GM19395 (cell line): ENCODE data around the gene RIPOR2.

Experiments
- ATAC-seq: cut with Tn5 transposase; IDR thresholded peaks from one replicate; pipeline ENCODE4 v1.9.1; 2021; ENCODE audit warnings: mild to moderate bottlenecking, moderate library complexity; ENCODE audit not compliant: unreplicated experiment

Gene RIPOR2, protein sequence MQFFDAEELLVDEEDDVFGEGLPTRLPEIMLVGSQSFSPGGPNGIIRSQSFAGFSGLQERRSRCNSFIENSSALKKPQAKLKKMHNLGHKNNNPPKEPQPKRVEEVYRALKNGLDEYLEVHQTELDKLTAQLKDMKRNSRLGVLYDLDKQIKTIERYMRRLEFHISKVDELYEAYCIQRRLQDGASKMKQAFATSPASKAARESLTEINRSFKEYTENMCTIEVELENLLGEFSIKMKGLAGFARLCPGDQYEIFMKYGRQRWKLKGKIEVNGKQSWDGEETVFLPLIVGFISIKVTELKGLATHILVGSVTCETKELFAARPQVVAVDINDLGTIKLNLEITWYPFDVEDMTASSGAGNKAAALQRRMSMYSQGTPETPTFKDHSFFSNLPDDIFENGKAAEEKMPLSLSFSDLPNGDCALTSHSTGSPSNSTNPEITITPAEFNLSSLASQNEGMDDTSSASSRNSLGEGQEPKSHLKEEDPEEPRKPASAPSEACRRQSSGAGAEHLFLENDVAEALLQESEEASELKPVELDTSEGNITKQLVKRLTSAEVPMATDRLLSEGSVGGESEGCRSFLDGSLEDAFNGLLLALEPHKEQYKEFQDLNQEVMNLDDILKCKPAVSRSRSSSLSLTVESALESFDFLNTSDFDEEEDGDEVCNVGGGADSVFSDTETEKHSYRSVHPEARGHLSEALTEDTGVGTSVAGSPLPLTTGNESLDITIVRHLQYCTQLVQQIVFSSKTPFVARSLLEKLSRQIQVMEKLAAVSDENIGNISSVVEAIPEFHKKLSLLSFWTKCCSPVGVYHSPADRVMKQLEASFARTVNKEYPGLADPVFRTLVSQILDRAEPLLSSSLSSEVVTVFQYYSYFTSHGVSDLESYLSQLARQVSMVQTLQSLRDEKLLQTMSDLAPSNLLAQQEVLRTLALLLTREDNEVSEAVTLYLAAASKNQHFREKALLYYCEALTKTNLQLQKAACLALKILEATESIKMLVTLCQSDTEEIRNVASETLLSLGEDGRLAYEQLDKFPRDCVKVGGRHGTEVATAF

DNA sequence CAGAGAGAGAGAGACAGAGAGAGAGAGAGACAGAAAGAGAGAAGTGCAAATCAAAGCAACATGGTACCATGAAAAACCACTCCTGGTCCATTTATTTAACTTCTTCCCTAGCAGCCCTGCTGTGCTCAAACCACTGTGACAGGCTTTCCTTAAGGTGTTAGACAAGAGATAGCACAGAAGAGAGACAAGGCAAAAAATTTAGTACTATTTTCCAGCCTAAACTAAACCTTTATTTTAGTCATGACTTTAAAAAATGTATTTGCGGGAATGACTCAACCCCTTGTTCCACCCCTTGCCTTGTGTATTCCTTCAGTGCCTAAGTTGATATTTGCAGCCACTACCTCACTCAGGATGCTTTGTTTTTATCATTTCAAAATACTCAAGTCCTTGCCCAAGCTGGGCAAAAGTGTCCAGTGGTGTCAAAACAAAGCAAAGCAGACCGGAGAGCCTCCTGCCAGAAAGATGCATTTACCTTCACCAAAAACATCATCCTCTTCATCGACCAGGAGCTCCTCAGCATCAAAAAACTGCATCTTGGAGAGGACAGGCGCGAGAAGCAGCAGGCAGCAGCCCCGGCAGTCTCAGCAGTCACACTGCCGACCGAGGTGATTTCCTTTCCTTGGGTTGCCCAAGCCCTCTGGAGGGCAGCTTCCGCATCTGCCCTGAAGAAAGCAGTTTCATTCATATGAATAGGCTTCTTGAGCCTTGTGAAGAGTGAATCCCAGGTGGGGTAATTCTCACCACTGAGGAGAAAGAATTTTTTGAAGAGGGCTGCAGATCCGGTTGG lies at the start of gene RIPOR2:
TSS of gene RIPOR2 (minus strand) at position 595 of the 787 bp plus-strand sequence. CDS start at position 533, 62 bp downstream.
- ATAC-seq, result peak; percentile 31

DNA sequence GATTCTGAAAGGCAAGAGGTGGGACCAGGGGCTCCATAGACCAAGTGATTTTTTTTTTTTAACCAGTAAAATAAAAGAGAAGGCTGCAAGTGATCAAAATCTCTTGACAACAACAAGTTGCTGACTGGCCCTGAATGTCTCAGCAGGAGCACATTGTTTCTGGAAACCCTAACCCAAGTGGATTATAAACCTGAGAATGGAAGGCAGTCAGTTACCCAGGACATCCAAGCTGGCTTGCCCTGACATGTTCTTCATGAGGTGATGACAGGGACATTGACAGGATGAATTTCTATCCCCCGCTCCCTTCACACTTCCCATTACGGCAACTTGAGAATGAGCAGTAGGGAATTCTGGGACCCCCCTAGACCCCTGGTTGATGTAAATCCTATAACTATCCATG lies 49.6 kb upstream of the RIPOR2 start:
- no peak for ATAC-seq

DNA sequence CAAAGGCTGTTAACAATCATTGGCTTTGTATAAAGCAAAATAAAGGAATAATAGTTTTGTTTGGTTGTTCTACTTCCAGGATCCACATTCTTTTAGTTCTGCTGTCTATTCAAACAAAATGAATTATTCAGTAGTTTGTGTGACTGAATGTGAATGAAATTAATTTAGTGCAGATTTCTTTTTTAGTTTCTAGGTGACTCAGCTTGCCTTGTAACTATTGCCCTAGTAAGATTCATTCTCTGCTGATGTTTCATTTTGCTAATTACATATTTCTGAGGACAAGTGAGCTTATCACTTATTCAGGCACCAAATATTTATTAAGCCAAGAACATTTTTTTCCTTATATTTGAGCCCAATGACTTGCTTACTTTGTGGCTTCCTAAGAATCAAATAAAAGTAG lies 46.5 kb upstream of the RIPOR2 start:
- no peak for ATAC-seq

DNA sequence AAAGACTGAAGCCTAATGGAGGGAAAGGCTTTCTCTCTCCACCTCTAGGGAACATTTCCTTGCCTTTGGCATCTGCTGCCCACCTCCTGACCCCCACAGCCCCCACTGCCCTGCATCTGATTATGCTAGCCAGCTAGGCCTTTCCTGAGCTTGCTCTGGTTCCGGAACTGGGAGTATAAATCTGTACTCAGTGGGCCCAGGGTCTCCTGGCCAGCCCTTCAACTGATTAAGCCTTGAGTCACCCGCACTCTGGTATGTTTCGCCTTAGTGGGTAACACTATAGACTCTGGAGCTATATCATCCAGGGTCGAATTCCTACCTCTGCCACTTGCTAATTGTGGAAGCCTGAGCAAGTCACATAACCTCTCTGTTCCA lies 45.6 kb upstream of the RIPOR2 start:
- no peak for ATAC-seq

DNA sequence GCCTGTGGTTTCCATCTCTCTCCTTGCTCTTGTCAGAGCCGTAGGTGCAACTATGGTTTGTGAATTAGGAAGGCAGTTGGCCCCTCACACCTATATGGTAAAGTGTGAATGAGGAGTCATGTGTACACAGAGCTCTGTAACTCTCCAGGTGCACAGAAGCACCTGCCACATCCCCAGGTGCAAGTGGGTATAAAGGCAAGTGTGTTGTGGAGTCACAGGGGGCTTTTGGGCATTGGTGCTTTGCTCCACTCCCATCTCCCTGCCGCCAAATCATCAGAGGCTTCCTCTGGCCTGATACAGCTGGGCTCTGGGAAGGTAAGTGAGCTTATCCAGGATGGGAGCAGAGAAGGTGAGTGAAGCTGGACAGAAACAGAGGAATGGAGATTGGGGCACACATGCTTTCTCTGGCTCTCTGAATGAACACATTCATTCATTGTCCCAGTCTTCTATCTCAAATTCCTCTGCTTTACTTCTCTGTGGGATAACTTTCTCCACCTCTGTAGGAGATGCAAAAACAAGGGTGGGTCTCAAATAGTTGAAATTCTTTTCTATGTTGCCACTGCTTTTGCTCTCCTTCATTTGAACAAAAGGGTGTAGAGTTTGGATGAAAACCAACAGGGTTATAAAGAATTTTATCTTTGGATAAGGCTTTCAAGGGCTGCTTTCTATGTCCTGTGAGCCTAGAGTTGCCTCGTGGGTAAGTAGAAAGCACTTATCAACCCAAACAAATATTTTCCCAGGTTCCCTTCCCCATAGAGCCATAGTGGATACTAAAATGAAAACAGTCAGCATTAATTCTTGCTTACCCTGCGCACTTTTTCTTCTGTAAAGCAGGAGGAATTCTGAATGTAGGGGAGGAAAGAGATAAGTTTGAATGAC lies 45.0 kb upstream of the RIPOR2 start:
- ATAC-seq, result no peak

DNA sequence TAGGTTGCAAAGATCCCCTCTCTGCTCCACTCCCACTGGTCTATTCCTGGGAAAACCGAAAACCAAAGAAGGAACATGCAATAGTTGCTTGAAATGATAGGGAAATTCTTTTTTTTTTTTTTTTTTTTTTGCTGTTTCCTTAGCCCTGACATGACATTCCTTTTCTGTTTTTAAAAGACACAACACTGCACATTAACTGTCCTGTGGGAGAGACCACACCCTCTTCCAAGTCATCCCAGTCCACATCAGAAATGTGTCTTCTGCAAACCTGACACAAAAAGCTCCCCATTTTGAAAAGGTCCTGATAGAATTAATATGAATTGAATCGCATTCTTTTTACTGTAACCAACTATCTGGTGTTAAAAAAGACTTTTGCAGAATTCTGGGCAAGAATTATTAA lies 43.4 kb upstream of the RIPOR2 start:
- ATAC-seq, result no peak

DNA sequence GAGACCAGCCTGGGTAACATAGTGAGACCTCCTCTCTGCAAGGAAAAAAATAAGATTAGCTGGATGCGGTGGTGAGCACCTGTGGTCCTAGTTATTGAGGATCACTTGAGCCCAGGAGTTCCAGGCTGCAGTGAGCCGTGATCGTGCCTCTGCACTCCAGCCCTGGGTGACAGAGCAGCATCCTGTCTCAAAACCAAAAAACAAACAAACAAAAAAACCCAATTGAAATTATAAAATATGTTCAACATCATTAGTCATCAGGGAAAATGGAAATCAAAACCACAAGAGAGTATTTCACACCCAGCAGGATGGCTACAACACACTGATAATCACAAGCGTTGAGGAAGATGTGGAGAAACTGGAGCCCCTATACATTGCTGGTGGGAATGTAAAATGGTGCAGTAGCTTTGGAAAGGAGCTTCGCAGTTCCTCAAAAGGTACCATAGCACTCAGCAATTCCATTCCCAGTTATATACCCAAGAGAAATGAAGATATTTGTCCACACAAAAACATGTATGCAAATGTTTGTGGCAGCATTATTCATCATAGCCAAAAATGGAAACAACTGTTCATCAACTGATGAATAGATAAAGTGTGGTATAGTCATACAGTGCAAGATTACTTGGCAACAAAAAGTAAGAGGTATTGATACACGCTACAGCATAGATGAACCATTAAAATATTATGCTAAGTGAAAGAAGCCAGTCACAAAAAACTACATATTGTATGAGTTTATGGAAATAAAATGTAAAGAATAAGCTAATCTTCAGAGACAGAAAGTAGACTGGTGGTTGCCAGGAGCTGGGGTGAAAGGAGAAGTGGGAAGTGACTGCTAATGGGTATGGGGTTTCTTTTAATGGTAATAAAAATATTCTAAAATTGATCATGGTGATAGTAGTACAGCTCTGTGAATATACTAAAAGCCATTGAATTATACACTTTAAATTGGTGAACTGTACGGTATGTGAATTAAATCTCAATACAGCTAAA lies 38.7 kb upstream of the RIPOR2 start:
- peak; percentile 81 for ATAC-seq

DNA sequence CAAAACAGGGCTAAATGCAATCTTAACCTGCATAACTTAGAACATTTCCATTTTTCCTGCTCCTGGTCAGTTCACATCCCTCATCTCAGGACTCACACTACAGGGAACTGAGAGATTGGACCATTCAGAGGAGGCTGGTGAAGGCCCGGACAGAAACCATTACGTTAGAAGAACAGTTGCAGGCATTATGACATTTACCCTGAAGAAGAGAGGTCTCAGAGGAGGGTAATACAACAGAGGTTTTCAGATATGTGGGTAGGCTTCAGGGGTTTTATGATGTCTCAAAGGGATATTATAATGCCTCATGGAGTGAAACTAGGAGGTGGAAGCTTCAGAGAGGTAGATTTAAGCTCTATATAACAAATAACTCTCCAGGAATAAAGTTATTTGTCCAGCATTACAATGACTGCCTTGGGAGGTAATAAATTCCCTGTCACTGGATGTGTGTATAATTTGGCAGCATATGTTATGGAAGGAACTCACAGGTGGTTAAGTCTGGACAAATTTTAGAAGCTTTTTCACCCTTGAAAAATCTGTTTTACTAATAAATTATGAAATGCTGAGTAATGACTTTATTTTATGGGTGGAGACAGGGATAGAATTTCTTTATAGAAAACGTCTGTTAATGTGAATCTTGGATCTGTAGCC lies 36.7 kb upstream of the RIPOR2 start:
- no peak for ATAC-seq

DNA sequence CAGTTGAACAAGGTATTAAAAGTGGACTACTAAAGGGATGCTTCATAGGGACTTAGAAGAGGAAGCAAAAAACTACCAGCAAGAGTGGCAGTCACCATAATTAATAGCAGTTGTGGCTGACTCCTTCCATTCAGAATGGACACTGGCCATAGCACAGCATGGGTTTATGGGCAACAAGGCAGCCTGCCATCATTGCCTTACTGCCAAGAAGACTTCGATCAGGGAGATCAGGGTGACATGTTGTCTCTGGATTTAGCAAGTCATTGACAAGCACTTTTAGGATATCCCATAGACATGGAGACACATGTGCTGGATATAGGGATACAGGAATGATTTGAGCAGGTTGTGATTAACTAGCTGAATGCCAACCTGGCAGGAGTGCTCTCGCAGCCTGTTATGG lies 35.3 kb upstream of the RIPOR2 start:
- ATAC-seq, result no peak

DNA sequence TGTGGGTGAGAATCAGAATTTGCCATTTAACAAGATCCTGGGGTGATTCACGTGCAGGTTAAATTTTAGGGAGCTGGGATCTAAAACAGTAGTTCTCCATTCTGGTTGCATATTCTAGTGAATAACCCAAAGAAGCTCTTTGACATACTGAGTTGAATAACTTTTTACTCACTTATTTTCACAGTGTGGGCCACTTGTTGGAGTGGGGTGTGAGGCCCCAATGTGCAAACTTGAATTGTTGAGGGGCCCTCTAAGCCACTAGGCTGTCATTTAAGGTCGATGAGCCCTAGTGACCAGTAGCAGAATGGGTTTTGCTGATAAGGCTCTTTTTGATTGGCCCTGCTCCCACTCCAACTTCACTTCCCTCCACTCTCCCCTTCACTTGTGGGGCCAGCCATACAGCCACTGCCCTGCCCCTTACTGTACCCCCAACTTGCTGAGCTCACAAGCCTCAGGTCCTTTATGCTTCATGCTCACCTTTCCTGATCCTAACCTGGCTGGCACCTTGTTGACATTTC lies 33.6 kb upstream of the RIPOR2 start:
- ATAC-seq, result no peak

DNA sequence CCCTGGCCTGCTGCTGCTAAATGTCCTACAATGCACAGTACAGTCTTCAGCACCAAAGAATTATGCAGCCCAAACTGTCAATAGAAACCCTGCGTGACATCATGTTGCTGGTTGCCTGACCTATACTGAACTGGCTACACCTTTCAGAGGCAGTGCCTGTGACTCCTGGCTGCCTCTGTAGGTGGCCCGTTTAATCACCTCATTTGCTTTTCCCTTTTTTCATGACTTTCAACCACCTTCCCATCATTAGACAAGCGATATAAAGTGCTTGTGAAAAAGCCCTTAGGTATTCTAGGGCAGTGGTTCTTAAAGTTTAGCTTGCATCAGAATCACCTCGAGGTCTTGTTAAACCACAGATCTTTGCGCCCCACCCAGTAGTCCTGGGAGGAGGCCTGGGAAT lies 33.0 kb upstream of the RIPOR2 start:
- no peak for ATAC-seq

DNA sequence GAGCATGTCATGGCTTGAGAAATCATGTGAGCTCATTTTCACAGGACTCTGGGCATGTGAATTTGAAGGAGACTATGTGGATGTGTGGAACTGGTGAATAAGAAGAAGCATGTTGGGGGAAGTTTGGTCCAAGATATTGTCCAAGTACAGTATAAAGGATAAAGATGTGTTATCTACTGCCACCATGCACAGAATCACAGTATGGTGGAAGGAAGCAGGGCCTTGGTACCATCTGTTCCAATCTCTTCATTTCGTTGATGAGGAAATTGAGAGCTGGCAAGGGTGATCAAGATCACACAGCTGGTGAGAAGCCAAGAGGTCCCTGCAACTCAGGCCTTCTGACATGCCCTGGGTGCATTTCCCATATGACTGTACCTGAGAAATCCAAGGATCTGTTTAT lies 31.5 kb upstream of the RIPOR2 start:
- no peak for ATAC-seq

DNA sequence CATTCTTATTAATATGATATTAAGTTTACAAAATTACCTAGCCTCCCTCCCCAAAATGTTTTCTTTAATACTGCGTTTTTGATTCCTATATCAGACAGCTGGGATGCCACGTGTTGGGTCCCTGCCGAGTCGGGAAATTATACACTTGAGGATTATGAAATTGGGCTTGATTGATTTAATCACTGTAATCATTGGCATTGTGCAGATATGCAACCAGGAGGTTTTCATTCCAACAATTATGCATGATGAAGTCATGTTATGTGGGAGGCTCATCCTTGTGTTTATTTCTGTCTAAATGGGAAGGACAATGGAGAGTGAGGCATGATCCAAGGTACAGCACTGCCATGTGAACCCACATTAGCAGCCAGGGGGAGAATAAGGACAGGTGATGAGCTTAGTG lies 30.6 kb upstream of the RIPOR2 start:
- no peak for ATAC-seq

DNA sequence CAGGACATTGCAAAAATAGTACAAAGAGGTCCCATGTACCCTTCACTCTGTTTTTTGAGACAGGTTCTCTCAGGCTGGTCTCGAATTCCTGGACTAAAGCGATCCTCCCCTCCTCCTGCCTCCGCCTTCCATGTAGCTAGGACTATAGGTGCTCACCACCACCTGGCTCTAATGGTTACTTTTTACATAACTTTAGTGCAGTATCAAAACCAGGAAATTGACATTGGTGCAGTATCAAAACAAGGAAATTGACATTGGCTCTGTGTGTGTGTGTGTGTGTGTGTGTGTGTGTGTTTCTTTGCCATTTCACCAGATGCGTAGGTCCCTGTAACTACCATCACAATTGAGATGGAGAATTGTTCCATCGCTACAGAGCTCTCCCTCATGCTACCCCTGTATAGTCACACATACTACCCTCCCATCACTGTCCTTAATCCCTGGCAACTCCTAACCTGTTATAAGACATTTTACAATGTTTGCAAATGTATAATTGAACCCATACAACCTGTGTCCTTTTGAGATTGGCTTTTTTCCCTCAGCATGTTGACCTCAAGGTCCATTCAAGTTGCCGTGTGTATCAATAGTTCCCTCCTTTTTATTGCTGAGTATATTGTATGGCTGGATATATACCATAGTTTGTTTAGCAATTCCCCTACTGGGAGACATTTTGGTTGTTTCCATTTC lies 28.3 kb upstream of the RIPOR2 start:
- no peak for ATAC-seq

DNA sequence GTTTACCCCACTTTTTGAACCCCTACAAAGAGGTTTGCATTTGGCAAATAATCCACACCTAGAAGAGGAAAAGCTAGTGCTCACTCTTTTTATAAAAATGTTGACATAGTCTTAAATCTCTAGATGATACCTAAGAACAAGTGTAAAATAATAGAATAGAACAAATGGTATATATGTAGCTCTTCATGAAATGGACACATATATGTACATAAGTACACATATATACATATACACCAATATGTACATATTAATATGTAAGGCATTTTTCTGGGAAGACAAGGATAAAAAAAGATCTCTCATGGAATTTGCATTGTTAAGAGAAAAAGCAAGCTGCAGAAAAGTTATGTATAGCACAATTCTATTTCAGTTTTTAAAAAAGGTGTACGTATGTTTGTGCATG lies 27.6 kb upstream of the RIPOR2 start:
- ATAC-seq, result no peak

DNA sequence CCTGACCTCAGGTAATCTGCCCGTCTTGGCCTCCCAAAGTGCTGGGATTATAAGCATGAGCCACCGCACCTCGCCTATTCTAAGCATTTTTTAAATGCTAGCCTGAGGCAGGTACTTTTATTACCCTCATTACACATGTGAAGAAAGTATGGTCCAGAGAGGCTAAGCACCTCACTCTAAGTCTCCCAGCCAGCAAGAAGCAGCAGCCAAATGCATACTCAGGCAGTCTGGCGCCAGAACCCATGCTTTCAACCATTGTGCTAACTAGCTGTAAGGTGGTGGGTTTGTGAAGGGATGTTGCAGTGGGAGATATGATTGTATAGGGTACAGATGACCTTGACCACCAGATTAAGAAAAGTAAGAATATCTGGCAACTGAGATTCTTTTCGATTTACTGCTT lies 26.1 kb upstream of the RIPOR2 start:
- no peak for ATAC-seq

DNA sequence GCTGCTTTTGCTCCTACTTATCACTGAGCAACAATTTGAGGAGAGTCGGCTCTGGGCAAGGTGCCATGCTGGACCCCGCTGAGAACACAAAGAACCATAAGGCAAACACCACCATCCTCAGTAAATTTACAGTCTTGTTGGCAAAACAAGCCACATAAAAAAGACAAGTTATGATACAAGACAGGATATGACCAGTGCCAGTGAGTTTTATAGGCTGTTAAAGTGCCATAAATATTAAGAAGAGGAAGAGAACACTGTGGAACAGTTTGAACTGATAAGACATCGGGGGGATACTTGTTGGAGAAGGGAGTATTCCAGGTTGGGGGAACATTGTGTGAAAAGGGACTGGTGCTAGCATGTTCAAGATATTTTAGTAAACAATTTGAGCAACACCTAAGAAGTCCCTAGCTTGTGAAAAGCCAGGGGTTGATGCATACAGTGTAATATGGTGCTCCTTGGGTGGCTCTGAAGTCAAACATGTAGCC lies 25.3 kb upstream of the RIPOR2 start:
- no peak for ATAC-seq
